Stomach (tissue), 9 donors: ENCODE data around the gene ZNF423. TPM values are rescaled to one million over a fixed set of nuclear protein-coding genes. Genes with fewer than 3 reads are reported as not detected.

Experiments used
- DNase-seq, 2 donors: peaks; one replicate each; pipeline versions ENCODE4 v3.0.0 to v3.0.0-alpha.2; 2013 to 2019
- H3K27ac ChIP-seq, 5 donors: fragments of 200-600 bp in 4 of 5; sonication (generic) in 4 of 5; one replicate each; pipeline ENCODE4 v1.5.1; 2013 to 2019; ENCODE audit warnings: mild to moderate bottlenecking in 1 of 5, moderate library complexity in 1 of 5
- H3K27me3 ChIP-seq, 3 donors: fragments of 200-600 bp; sonication (generic); one replicate each; pipeline ENCODE4 v1.5.1; 2017 to 2019; ENCODE audit warnings: mixed run types in 1 of 3
- H3K36me3 ChIP-seq, 4 donors: fragments of 200-600 bp; sonication (generic); 1 replicate in 3 of 4; 2 replicates in 1 of 4; pipeline ENCODE4 v1.5.1; 2016 to 2019
- H3K4me1 ChIP-seq, 4 donors: fragments of 200-600 bp; sonication (generic); one replicate each; pipeline ENCODE4 v1.5.1; 2016 to 2019
- H3K4me3 ChIP-seq, 4 donors: fragments of 200-600 bp; sonication (generic) in 3 of 4; one replicate each; pipeline ENCODE4 v1.5.1; 2016 to 2019; ENCODE audit warnings: mild to moderate bottlenecking in 1 of 4
- H3K9me3 ChIP-seq, 4 donors: fragments of 200-600 bp; sonication (generic); one replicate each; pipeline ENCODE4 v1.5.1; 2016 to 2019
- EP300 ChIP-seq: sonication (generic); formaldehyde crosslinking; IDR thresholded peaks from one replicate; pipeline ENCODE4 v1.6.1; 2017; ENCODE audit warnings: antibody characterized with exemption
- POLR2A ChIP-seq, 4 donors: fragments of 450-650 bp; IDR thresholded peaks; one replicate each; pipeline ENCODE4 v1.6.1; 2016; ENCODE audit warnings: antibody characterized with exemption in 4 of 4, control low read depth in 2 of 4, mild to moderate bottlenecking in 1 of 4, moderate library complexity in 1 of 4
- POLR2AphosphoS5 ChIP-seq, 3 donors: sonication (generic); formaldehyde crosslinking; IDR thresholded peaks; one replicate each; pipeline ENCODE4 v1.6.1; 2016; ENCODE audit warnings: antibody characterized with exemption in 3 of 3
- WGBS, 5 donors: extraction: QIAGEN DNeasy Blood & Tissue Kit in 3 of 5; methylation state at CpG; one replicate each; pipeline versions ENCODE4 v1.1.5 to v1.1.7; 2013 to 2018; 5-methylcytosine and 5-hydroxymethylcytosine counted together
- intact Hi-C: fragments of 100-400 bp; cut with DNase I; formaldehyde crosslinking; loops from one replicate; pipeline ENCODE4 v1.15.1; 2023; ENCODE audit warnings: low total_unique reads
- polyA plus RNA-seq, 3 donors: library from polyadenylated mRNA; stranded (reverse); fragments of 200-250 nt; gene quantifications; one replicate each; pipeline ENCODE4 v1.2.3, GENCODE V29; 2013
- total RNA-seq, 5 donors: library from RNA; depleted of rRNA; stranded (reverse); fragments of >200 nt; gene quantifications; one replicate each; pipeline versions ENCODE4 v1.1.0 to v1.2.3, GENCODE V29; 2014 to 2016
- TF ChIP-seq, protein P1 (sequence below), 7 experiments: fragments of 450-650 bp in 4 of 7; fragments of 200-600 bp in 3 of 7; sonication (generic) in 3 of 7; IDR thresholded peaks; one replicate each; pipeline ENCODE4 v1.5.1; 2016 to 2019; ENCODE audit warnings: antibody characterized with exemption in 7 of 7, control low read depth in 2 of 7, mild to moderate bottlenecking in 1 of 7
- donor health status: healthy with polysubstance abuse.
- donor health status: Bipolar disorder and iron deficiency.
- donor health status: healthy.

Gene ZNF423
- total and polyA plus RNA-seq, 8 donors = 0.29 to 3.5 (median 1.0) TPM

DNA sequence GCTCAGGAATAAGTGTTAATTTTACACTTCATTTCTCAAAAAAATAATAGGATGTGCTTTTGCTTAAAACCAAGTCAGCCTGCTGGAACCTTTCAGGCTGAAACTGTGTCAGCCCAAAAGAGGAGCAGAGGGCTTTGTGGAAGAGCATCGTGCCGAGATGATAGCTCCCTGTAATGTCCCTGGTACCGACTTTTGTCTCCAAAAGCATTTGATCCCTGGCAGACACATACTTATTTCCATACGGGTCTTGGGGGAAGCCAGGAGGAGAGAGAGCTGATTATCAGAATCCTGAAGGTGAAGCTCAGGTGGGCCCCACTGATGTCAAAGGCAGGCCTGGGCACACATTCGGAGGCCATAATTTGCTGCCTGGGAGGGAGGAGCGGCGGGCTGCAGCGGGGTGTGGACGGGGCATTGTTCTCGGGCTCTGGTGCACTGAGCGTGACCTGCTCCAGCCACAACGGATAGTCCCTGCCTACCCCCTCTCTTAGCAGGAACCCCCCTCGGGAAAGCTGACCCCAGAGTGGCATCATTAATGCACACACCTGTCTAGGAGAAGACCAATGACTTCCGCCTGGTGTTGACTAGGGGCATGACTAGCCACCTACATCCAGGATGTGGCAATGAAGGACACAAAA, 326.4 kb downstream of the ZNF423 start:
- intact Hi-C loops = no loop called here
- Histone ChIP-seq H3K9me3 (no peaks in the 10 kb centered on the region), H3K27me3 (peaks cover 0 to 19% (median 0%) of the 10 kb centered on the region in 3 donors), H3K4me3 (no peak overlapping the region), H3K4me1 (peaks cover 0 to 17% (median 6%) of the 10 kb centered on the region in 4 donors), H3K36me3 (no peaks in the 10 kb centered on the region), H3K27ac (no peak overlapping the region)
- no peak for DNase-seq
- 71 to 87% (median 84%) methylated on average over 13 to 14 of the region's 14 CpGs for WGBS, 5 donors
- TF ChIP-seq EP300 (no peak), POLR2A (IDR thresholded peaks at IDR 0.05) (no peak), POLR2AphosphoS5 (IDR thresholded peaks at IDR 0.05) (no peak)
- TF ChIP-seq, protein P1, sequence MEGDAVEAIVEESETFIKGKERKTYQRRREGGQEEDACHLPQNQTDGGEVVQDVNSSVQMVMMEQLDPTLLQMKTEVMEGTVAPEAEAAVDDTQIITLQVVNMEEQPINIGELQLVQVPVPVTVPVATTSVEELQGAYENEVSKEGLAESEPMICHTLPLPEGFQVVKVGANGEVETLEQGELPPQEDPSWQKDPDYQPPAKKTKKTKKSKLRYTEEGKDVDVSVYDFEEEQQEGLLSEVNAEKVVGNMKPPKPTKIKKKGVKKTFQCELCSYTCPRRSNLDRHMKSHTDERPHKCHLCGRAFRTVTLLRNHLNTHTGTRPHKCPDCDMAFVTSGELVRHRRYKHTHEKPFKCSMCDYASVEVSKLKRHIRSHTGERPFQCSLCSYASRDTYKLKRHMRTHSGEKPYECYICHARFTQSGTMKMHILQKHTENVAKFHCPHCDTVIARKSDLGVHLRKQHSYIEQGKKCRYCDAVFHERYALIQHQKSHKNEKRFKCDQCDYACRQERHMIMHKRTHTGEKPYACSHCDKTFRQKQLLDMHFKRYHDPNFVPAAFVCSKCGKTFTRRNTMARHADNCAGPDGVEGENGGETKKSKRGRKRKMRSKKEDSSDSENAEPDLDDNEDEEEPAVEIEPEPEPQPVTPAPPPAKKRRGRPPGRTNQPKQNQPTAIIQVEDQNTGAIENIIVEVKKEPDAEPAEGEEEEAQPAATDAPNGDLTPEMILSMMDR (IDR thresholded peaks at IDR 0.05) = no peak

DNA sequence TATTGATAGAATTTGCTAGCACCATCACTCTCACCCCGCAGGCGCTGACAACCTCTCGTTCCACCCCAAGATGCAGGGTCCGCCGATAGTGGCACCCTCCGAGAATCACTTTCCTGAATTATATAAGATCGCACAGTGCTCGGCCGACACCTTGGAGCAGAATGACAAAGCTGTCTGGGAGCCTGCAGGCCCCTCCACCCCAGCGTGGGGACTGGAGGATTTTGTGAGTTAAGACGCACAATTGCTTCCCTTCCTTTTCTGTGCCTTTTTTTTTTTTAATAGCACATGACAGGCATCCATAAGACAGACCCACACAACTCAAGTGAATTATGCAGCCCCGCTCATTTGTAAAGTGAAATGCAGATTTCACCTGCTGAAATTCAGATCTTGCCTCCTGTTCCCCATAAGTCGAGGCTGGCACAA, 327.0 kb downstream of the ZNF423 start:
- H3K27me3 ChIP-seq = peaks cover 0 to 19% (median 0%) of the 10 kb centered on the region in 3 donors
- H3K4me1 ChIP-seq = peaks cover 0 to 17% (median 6%) of the 10 kb centered on the region in 4 donors
- WGBS, 5 donors = 76 to 91% (median 85%) methylated on average over 13 of the region's 13 CpGs
- peak overlapping the region; percentile 31 to 40 (median 36) for H3K4me3 ChIP-seq
- no peaks in the 10 kb centered on the region for H3K9me3 ChIP-seq
- TF ChIP-seq POLR2AphosphoS5 (IDR thresholded peaks at IDR 0.05) = no peak
- TF ChIP-seq, protein P1 (IDR thresholded peaks at IDR 0.05) = no peak
- no peak for TF ChIP-seq POLR2A (IDR thresholded peaks at IDR 0.05)
- no peak for TF ChIP-seq EP300
- H3K36me3 ChIP-seq = no peaks in the 10 kb centered on the region
- no peak overlapping the region for H3K27ac ChIP-seq
- DNase-seq = no peak
- intact Hi-C loops = no loop called here

DNA sequence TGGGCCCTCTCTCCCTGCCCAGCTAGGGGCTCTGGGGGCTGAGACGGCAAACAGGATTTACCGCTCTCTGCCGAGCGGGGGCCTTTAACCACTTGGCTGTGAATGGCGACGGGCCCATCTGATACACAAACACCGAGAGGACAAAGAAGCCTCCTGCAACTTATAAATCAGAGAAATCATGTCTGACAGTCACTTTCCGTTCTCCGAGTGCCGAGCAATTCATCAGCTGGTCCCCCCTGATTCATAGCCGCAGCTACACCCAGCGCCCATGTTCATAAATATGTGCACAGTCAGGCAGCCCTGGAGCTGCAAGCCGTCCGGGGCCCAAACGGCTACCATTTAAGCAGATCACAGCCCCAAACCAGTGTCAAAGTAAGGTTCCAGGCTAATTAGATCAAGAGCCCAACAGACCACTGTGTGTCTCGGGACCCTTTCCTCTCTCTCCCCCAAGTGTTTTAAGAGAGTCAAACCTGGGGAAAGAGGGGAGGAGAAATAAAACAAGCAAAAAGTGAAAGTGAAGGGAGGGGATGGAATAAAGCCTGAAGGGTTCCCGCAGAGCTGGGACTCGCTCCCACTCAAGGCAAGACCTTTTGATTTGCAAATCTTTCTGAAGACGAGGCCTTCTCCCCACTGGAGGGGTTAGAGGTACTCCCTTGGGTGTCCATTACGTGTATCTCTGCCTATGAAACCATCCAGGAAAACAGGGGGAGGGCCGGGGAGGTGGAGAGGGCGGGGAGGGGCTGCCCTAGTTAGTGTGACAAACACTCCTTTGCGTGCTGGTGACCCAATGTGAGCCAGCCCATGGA, 327.6 kb downstream of the ZNF423 start:
- DNase-seq = peak in 1 of 2 donors; percentile 55
- TF ChIP-seq POLR2A (IDR thresholded peaks at IDR 0.05) (no peak), POLR2AphosphoS5 (IDR thresholded peaks at IDR 0.05) (no peak)
- TF ChIP-seq, protein P1 (IDR thresholded peaks at IDR 0.05) = no peak
- Histone ChIP-seq H3K27me3 (peaks cover 0 to 19% (median 0%) of the 10 kb centered on the region in 3 donors), H3K36me3 (no peaks in the 10 kb centered on the region), H3K9me3 (no peaks in the 10 kb centered on the region), H3K4me1 (peaks cover 0 to 17% (median 6%) of the 10 kb centered on the region in 4 donors), H3K27ac (peak overlapping the region in 3 of 5 donors; percentile 8 to 56 (median 12)), H3K4me3 (peak overlapping the region; percentile 31 to 40 (median 36))
- WGBS, 5 donors = 13 to 24% (median 18%) methylated on average over 22 to 23 of the region's 23 CpGs
- intact Hi-C loops = no loop called here

GRCh38 chr16:49527611-49528010, 328.3 kb downstream of the ZNF423 start:
- WGBS, 5 donors = 69 to 78% (median 72%) methylated on average over 6 to 7 of the region's 7 CpGs
- TF ChIP-seq, protein P1 (IDR thresholded peaks at IDR 0.05) = no peak
- no peak for TF ChIP-seq EP300
- no peak for TF ChIP-seq POLR2A (IDR thresholded peaks at IDR 0.05)
- no peak for TF ChIP-seq POLR2AphosphoS5 (IDR thresholded peaks at IDR 0.05)
- Histone ChIP-seq H3K27me3 (peaks cover 0 to 19% (median 0%) of the 10 kb centered on the region in 3 donors), H3K4me1 (peaks cover 0 to 17% (median 6%) of the 10 kb centered on the region in 4 donors), H3K36me3 (no peaks in the 10 kb centered on the region), H3K27ac (peak overlapping the region in 1 of 5 donors; percentile 12), H3K4me3 (peak overlapping the region in 3 of 4 donors; percentile 31 to 40 (median 33)), H3K9me3 (no peaks in the 10 kb centered on the region)
- DNase-seq = no peak
- intact Hi-C loops = no loop called here
